H9 (cell line): Measurements from ENCODE around the gene CP. TPM values are rescaled to one million over a fixed set of nuclear protein-coding genes. Genes with fewer than 3 reads are reported as not detected.

ENCODE experiments used
- DNase-seq: peaks from one replicate; pipeline ENCODE4 v3.0.0-alpha.2; 2017
- H2AFZ ChIP-seq: one replicate; pipeline ENCODE4 v1.6.1; 2013; ENCODE audit warnings: mild to moderate bottlenecking, low read length, control low read depth, moderate library complexity
- H2AK5ac ChIP-seq: 2 replicates; pipeline ENCODE4 v1.6.1; 2013; ENCODE audit warnings: low read length, control low read depth, mixed read lengths; ENCODE audit not compliant: insufficient read length
- H2BK120ac ChIP-seq: one replicate; pipeline ENCODE4 v1.6.1; 2013; ENCODE audit warnings: low read depth, mild to moderate bottlenecking, low read length, control low read depth, inconsistent platforms; ENCODE audit not compliant: poor library complexity, severe bottlenecking
- H2BK12ac ChIP-seq: 2 replicates; pipeline ENCODE4 v1.6.1; 2013; ENCODE audit warnings: low read length, control low read depth, mixed read lengths, low read depth; ENCODE audit not compliant: insufficient read length
- H2BK15ac ChIP-seq: 2 replicates; pipeline ENCODE4 v1.6.1; 2013; ENCODE audit warnings: low read depth, low read length, control low read depth
- H2BK20ac ChIP-seq: one replicate; pipeline ENCODE4 v1.6.1; 2013; ENCODE audit warnings: low read depth, mild to moderate bottlenecking, low read length, control low read depth, inconsistent platforms; ENCODE audit not compliant: poor library complexity, severe bottlenecking
- H2BK5ac ChIP-seq: 2 replicates; pipeline ENCODE4 v1.6.1; 2013; ENCODE audit warnings: low read length, control low read depth, mixed read lengths; ENCODE audit not compliant: insufficient read length
- H3K14ac ChIP-seq: 2 replicates; pipeline ENCODE4 v1.6.1; 2013; ENCODE audit warnings: low read length, control low read depth; ENCODE audit not compliant: insufficient read depth
- H3K18ac ChIP-seq: 2 replicates; pipeline ENCODE4 v1.6.1; 2013; ENCODE audit warnings: low read depth, mild to moderate bottlenecking, mixed read lengths, low read length, control low read depth; ENCODE audit not compliant: insufficient read length
- H3K23ac ChIP-seq: 2 replicates; pipeline ENCODE4 v1.6.1; 2013; ENCODE audit warnings: low read length, control low read depth, mixed read lengths, low read depth; ENCODE audit not compliant: insufficient read length
- H3K23me2 ChIP-seq: 2 replicates; pipeline ENCODE4 v1.6.1; 2013; ENCODE audit warnings: low read depth, mild to moderate bottlenecking, mixed read lengths, low read length, control low read depth; ENCODE audit not compliant: insufficient read length, poor library complexity, severe bottlenecking
- H3K27ac ChIP-seq: 2 replicates; pipeline ENCODE4 v1.5.1; 2013; ENCODE audit warnings: low read length, control low read depth, mixed read lengths, low read depth; ENCODE audit not compliant: insufficient read length
- H3K27me3 ChIP-seq: 2 replicates; pipeline ENCODE4 v1.6.1; 2013; ENCODE audit warnings: low read length, control low read depth, inconsistent platforms; ENCODE audit not compliant: insufficient read depth
- H3K4ac ChIP-seq: 2 replicates; pipeline ENCODE4 v1.6.1; 2013; ENCODE audit warnings: low read depth, mild to moderate bottlenecking, control low read depth, inconsistent platforms, low read length, moderate library complexity
- H3K4me1 ChIP-seq: 2 replicates; pipeline ENCODE4 v1.6.1; 2013; ENCODE audit warnings: low read length, control low read depth, inconsistent platforms; ENCODE audit not compliant: insufficient read depth
- H3K4me2 ChIP-seq: 2 replicates; pipeline ENCODE4 v1.6.1; 2013; ENCODE audit warnings: low read length, control low read depth, mixed read lengths; ENCODE audit not compliant: insufficient read length, insufficient read depth
- H3K56ac ChIP-seq: 2 replicates; pipeline ENCODE4 v1.6.1; 2013; ENCODE audit warnings: low read depth, mild to moderate bottlenecking, mixed read lengths, low read length, control low read depth; ENCODE audit not compliant: insufficient read length
- H3K79me1 ChIP-seq: 2 replicates; pipeline ENCODE4 v1.6.1; 2013; ENCODE audit warnings: low read depth, mild to moderate bottlenecking, moderate library complexity, low read length, control low read depth, inconsistent platforms; ENCODE audit not compliant: insufficient read depth, poor library complexity, severe bottlenecking
- H3K79me2 ChIP-seq: 2 replicates; pipeline ENCODE4 v1.6.1; 2013; ENCODE audit warnings: low read length, control low read depth, inconsistent platforms; ENCODE audit not compliant: insufficient read depth
- H3K9ac ChIP-seq: 2 replicates; pipeline ENCODE4 v1.6.1; 2013; ENCODE audit warnings: low read length, control low read depth, mixed read lengths; ENCODE audit not compliant: insufficient read length; ENCODE audit errors: extremely low read depth
- H3K9me3 ChIP-seq: one replicate; pipeline ENCODE4 v1.6.1; 2013; ENCODE audit warnings: low read depth, low read length, inconsistent platforms; ENCODE audit not compliant: control insufficient read depth
- H3T11ph ChIP-seq: one replicate; pipeline ENCODE4 v1.6.1; 2013; ENCODE audit warnings: mild to moderate bottlenecking, low read length, control low read depth, inconsistent platforms
- H4K20me1 ChIP-seq: one replicate; pipeline ENCODE4 v1.6.1; 2013; ENCODE audit not compliant: control insufficient read depth, insufficient read length, insufficient read depth
- H4K5ac ChIP-seq: 2 replicates; pipeline ENCODE4 v1.6.1; 2013; ENCODE audit warnings: low read depth, mild to moderate bottlenecking, mixed read lengths, low read length, control low read depth; ENCODE audit not compliant: insufficient read length
- H4K8ac ChIP-seq: replicated peaks from 2 replicates; pipeline ENCODE4 v1.6.1; 2013; ENCODE audit warnings: low read length, control low read depth, mixed read lengths, low read depth; ENCODE audit not compliant: insufficient read length
- H4K91ac ChIP-seq: 2 replicates; pipeline ENCODE4 v1.6.1; 2013; ENCODE audit warnings: low read depth, mild to moderate bottlenecking, moderate library complexity, mixed read lengths, low read length, control low read depth; ENCODE audit not compliant: insufficient read length
- H3K27ac Mint-ChIP-seq, 3 experiments: 2 replicates in 2 of 3; 3 replicates in 1 of 3; pipeline ENCODE4 v1.8.0; 2020 to 2021; ENCODE audit warnings: mixed read lengths in 3 of 3, mild to moderate bottlenecking in 1 of 3, moderate library complexity in 1 of 3
- H3K27me3 Mint-ChIP-seq: 2 replicates; pipeline ENCODE4 v1.8.0; 2021; ENCODE audit warnings: low read depth, mild to moderate bottlenecking, moderate library complexity, mixed read lengths
- H3K36me3 Mint-ChIP-seq, 3 experiments: 2 replicates in 2 of 3; 3 replicates in 1 of 3; pipeline ENCODE4 v1.8.0; 2020 to 2021; ENCODE audit warnings: low read depth in 3 of 3, mixed read lengths in 3 of 3; ENCODE audit not compliant: insufficient read depth in 1 of 3
- H3K4me1 Mint-ChIP-seq, 2 experiments: 2 replicates each; pipeline ENCODE4 v1.8.0; 2020; ENCODE audit warnings: mixed read lengths in 2 of 2
- H3K4me3 Mint-ChIP-seq, 2 experiments: 2 replicates in 1 of 2; 3 replicates in 1 of 2; pipeline ENCODE4 v1.8.0; 2020 to 2021; ENCODE audit warnings: mild to moderate bottlenecking in 2 of 2, mixed read lengths in 2 of 2, moderate library complexity in 1 of 2
- H3K9me3 Mint-ChIP-seq, 2 experiments: 2 replicates in 1 of 2; 3 replicates in 1 of 2; pipeline ENCODE4 v1.8.0; 2020; ENCODE audit warnings: mild to moderate bottlenecking in 2 of 2, mixed read lengths in 2 of 2, moderate library complexity in 1 of 2
- WGBS: extraction: QIAGEN DNeasy Blood & Tissue Kit; methylation state at CpG from one replicate; pipeline ENCODE4 v1.1.7; 2013; ENCODE audit warnings: missing lambda C conversion rate, low lambda C conversion rate, mixed read lengths; ENCODE audit not compliant: insufficient read length; ENCODE audit errors: extremely low coverage; 5-methylcytosine and 5-hydroxymethylcytosine counted together
- total RNA-seq: library from RNA; stranded (reverse); gene quantifications from 2 replicates; pipeline ENCODE4 v1.2.1, GENCODE V29; 2021
- TF ChIP-seq, protein P1 (sequence below): fragments of 200-600 bp; sonication (generic); conservative IDR thresholded peaks from 3 replicates; pipeline ENCODE4 v1.8.0; 2021; ENCODE audit warnings: antibody characterized with exemption, mild to moderate bottlenecking

The CP gene
- total RNA-seq, 1 experiment from 2014 or later = 1.1 TPM

DNA sequence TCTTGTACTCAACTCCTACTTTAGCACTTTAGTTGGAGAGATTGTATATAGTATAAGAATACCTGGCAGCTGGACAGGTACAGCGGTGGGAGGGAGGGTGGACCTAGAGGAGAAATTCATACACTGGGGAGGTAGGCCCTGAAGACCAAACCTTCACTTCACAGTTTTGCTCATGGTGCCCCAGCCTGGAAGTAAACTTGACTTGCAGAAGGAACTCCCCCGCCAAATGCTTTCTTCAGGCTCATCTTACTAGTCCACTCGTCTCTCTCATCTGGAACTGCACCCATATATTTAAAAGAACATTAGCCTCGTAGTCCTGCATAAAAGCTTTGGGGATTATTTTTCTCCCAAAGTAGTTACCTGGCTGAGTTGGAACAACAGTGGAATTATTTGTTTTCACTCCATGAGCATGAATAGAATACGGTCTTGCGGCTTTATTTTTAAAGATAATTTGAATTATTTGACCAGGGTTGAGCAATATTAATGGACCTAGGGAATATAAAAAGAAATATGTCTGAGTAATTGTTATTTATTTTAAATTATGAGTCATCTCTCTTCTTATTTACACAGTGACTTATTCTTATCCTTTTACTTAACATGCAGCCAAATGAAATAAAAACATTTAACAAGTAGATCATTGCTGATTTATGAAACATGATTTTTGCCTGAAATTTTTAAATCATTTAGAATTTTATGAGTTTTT lies 25.5 kb upstream of the CP start:
- Histone ChIP-seq H3K14ac (no peak overlapping the region), H2BK120ac (no peak overlapping the region), H2BK5ac (no peak overlapping the region), H2BK20ac (no peak overlapping the region), H3K4ac (no peak overlapping the region), H3K4me2 (no peak overlapping the region), H2AK5ac (no peak overlapping the region), H4K20me1 (no peaks in the 10 kb centered on the region), H3K23ac (no peak overlapping the region), H4K91ac (no peak overlapping the region), H3K56ac (no peak overlapping the region), H2AFZ (no peak overlapping the region), H3K79me1 (no peaks in the 10 kb centered on the region), H3K27me3 (no peaks in the 10 kb centered on the region), H3K23me2 (no peaks in the 10 kb centered on the region), H3K27ac (no peak overlapping the region), H3K4me1 (peaks cover 7% of the 10 kb centered on the region), H3K18ac (no peak overlapping the region), H3K9ac (no peak overlapping the region), H3T11ph (no peak overlapping the region), H2BK12ac (no peak overlapping the region), H2BK15ac (no peak overlapping the region), H3K79me2 (no peaks in the 10 kb centered on the region), H3K9me3 (no peaks in the 10 kb centered on the region), H4K5ac (no peak overlapping the region), H4K8ac (no peak overlapping the region)
- no peak for DNase-seq
- no peak overlapping the region for H3K27ac Mint-ChIP-seq
- peaks cover 45 to 48% of the 10 kb centered on the region in 2 experiments for H3K4me1 Mint-ChIP-seq
- peaks cover 4% of the 10 kb centered on the region for H3K27me3 Mint-ChIP-seq
- TF ChIP-seq, protein P1, sequence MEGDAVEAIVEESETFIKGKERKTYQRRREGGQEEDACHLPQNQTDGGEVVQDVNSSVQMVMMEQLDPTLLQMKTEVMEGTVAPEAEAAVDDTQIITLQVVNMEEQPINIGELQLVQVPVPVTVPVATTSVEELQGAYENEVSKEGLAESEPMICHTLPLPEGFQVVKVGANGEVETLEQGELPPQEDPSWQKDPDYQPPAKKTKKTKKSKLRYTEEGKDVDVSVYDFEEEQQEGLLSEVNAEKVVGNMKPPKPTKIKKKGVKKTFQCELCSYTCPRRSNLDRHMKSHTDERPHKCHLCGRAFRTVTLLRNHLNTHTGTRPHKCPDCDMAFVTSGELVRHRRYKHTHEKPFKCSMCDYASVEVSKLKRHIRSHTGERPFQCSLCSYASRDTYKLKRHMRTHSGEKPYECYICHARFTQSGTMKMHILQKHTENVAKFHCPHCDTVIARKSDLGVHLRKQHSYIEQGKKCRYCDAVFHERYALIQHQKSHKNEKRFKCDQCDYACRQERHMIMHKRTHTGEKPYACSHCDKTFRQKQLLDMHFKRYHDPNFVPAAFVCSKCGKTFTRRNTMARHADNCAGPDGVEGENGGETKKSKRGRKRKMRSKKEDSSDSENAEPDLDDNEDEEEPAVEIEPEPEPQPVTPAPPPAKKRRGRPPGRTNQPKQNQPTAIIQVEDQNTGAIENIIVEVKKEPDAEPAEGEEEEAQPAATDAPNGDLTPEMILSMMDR = no peak
- no CpG with 5 or more reads among the region's 6 CpGs for WGBS
- H3K36me3 Mint-ChIP-seq = peaks cover 0 to 1% (median 0%) of the 10 kb centered on the region in 3 experiments; a peak in 2 of 7 replicates
- no peak overlapping the region for H3K4me3 Mint-ChIP-seq
- no peaks in the 10 kb centered on the region for H3K9me3 Mint-ChIP-seq
